GM23248 (cell line): ENCODE measurements around the gene ANKS1B.

Source experiments
- EZH2 ChIP-seq: fragments of 200-600 bp; sonication (generic); IDR thresholded peaks from 2 replicates; pipeline ENCODE4 v1.6.1; 2018; ENCODE audit warnings: antibody characterized with exemption, mild to moderate bottlenecking; ENCODE audit not compliant: insufficient read depth, poor library complexity, severe bottlenecking
- EZH2phosphoT487 ChIP-seq: fragments of 200-600 bp; sonication (generic); IDR thresholded peaks from 2 replicates; pipeline ENCODE4 v1.6.1; 2018; ENCODE audit warnings: antibody characterized with exemption, moderate library complexity, mild to moderate bottlenecking, low read depth; ENCODE audit not compliant: insufficient read depth

DNA sequence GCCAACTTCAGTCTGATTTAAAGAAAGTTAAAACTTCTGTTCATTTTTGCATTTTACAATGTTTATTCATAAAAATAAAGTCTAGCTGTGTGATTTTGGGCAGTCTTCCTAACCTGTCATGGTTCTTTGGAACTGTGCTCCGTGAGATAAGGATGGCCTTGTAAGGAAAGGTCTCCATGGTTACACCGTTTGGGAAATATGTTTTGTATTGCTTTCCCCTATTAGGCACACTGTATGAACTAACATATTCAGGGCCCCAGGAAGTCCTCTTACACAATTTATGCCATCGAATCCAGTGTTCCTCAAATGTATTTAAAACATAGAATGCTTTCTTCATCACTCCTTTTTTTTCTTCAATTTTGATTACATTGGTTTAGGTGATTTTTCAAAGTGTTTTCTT is 1285.2 kb downstream of the ANKS1B start:
- TF ChIP-seq EZH2, result no peak
- TF ChIP-seq EZH2phosphoT487, result no peak
